Neutrophil (primary cell): ENCODE data around the gene TEX35.

Experiments used
- H3K27ac ChIP-seq: fragments of 200-600 bp; sonication (generic); 2 replicates; pipeline ENCODE4 v1.5.1; 2016; ENCODE audit warnings: mild to moderate bottlenecking, moderate library complexity
- H3K27me3 ChIP-seq: fragments of 200-600 bp; sonication (generic); 2 replicates; pipeline ENCODE4 v1.6.0; 2016; ENCODE audit warnings: mild to moderate bottlenecking
- H3K36me3 ChIP-seq: fragments of 200-600 bp; sonication (generic); 2 replicates; pipeline ENCODE4 v1.5.1; 2017
- H3K4me1 ChIP-seq, 2 experiments: fragments of 200-600 bp in 1 of 2; sonication (generic) in 1 of 2; 1 replicate in 1 of 2; 2 replicates in 1 of 2; pipeline versions ENCODE4 v1.5.1 to v1.6.1; 2013 to 2016; ENCODE audit warnings: low read depth in 1 of 2, low read length in 1 of 2, mild to moderate bottlenecking in 1 of 2, moderate library complexity in 1 of 2; ENCODE audit not compliant: control insufficient read depth in 1 of 2, insufficient read depth in 1 of 2
- H3K4me3 ChIP-seq, 2 experiments: fragments of 200-600 bp in 1 of 2; sonication (generic) in 1 of 2; 1 replicate in 1 of 2; 2 replicates in 1 of 2; pipeline ENCODE4 v1.5.1; 2013 to 2016; ENCODE audit warnings: low read depth in 1 of 2, low read length in 1 of 2, mild to moderate bottlenecking in 1 of 2, moderate library complexity in 1 of 2
- H3K9me3 ChIP-seq: fragments of 200-600 bp; sonication (generic); 2 replicates; pipeline ENCODE4 v1.5.1; 2016
- TF ChIP-seq, protein P1 (sequence below): fragments of 200-600 bp; sonication (generic); IDR thresholded peaks from 2 replicates; pipeline ENCODE4 v1.5.1; 2016; ENCODE audit warnings: antibody characterized with exemption

TEX35 gene

DNA sequence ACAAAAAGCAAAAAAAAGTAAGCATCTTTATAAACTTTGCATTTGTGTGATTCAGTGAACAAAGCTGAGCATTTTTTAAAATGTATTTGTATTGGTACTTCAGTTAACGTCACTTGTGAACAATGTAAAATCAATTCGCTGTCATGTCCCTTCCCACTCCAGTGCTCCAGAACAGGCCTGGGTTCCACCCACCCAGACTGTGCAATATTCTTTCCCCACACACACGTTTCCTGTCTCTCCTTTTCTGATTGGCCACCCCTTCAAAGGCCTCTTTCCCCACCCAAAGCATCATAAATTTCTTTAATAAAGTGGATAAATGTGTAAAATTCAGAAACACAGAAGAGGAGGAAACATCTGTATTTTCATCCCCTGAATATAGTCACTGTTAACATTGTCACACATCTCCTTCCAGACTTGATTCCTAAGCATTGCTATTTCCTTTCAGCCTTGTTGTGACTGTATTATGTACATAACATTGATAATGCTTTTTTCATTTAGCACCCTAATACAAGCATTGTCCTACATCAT lies 28.1 kb upstream of the TEX35 start:
- H3K9me3 ChIP-seq: no peaks in the 10 kb centered on the region
- no peaks in the 10 kb centered on the region for H3K36me3 ChIP-seq
- H3K4me1 ChIP-seq: peaks cover 22 to 36% of the 10 kb centered on the region in 2 experiments
- H3K27me3 ChIP-seq: no peaks in the 10 kb centered on the region
- TF ChIP-seq, protein P1, sequence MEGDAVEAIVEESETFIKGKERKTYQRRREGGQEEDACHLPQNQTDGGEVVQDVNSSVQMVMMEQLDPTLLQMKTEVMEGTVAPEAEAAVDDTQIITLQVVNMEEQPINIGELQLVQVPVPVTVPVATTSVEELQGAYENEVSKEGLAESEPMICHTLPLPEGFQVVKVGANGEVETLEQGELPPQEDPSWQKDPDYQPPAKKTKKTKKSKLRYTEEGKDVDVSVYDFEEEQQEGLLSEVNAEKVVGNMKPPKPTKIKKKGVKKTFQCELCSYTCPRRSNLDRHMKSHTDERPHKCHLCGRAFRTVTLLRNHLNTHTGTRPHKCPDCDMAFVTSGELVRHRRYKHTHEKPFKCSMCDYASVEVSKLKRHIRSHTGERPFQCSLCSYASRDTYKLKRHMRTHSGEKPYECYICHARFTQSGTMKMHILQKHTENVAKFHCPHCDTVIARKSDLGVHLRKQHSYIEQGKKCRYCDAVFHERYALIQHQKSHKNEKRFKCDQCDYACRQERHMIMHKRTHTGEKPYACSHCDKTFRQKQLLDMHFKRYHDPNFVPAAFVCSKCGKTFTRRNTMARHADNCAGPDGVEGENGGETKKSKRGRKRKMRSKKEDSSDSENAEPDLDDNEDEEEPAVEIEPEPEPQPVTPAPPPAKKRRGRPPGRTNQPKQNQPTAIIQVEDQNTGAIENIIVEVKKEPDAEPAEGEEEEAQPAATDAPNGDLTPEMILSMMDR: no peak
- H3K4me3 ChIP-seq: no peak overlapping the region
- H3K27ac ChIP-seq: no peak overlapping the region

DNA sequence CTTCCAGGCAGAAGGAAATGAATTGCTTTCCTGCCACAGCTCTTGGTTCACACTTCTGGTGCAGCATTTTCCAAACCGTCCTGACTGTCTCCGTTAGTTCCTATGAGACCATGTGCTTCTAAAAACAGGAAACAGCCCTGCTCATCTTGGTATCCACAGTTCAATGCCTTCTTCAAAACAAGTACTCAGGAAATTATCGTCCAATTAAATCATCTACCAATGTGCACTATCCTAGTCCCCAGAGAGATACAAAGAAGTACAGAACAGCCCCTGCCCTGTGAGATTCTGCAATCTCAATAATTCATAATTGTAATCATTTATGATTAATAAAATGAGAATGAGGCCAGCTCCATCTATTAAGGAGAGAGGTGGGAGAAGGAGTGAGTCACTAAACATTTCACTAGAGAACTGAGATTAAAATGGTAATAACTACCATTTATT lies 27.3 kb upstream of the TEX35 start:
- TF ChIP-seq, protein P1: no peak
- no peaks in the 10 kb centered on the region for H3K36me3 ChIP-seq

DNA sequence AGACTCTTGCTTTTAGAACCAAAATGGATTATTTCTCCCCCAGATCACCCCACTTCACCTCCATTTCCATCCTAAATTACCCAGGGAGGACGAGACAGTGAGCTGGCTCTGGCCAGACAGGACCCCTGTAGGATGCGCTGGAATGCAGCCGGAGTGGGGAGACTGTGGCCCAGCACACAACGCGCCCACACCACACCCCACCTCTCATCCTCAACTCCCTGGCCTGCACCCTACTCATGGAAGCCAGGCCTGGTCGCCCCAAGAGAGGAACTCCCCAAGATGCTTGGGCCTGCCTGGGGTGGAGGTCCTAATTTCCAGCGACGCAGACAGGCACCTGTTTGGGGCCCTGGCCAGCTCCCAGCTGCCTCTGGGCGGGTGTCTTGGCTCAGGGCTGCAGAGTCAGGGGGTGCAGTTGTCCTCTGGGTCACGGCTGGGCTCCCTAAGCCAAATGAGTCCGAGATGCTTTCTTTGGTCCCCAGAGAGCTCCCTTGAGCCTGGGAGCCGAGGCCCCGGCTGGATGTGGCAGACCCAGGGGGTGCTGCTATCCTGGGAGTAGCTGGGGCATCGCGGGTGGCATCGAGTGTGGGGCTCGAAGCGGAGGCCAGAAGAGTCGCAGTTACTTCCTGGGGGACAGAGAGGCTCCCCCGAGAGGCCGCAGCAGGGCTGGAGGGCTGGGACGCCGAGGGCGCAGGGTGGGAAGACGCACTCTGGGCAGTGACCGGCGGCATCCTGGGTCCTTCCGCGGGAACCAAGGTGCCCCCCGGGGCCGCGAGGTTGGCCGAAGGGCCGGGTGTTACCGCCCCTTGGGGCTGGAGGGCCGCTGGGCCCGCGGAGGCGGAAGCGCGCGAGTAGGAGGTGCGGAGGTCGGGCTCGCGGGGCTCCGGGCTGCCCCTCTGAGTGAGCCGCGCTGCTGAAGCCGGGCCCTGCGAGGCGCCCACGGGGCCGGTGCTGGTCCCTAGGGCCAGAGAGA lies 26.5 kb upstream of the TEX35 start:
- Histone ChIP-seq H3K36me3 (no peaks in the 10 kb centered on the region), H3K4me3 (peak overlapping the region in 1 of 2 experiments; percentile 32), H3K27ac (no peak overlapping the region), H3K4me1 (peaks cover 22 to 36% of the 10 kb centered on the region in 2 experiments), H3K27me3 (no peaks in the 10 kb centered on the region), H3K9me3 (no peaks in the 10 kb centered on the region)
- TF ChIP-seq, protein P1: no peak

More for the DNA sequence above, 27.3 kb upstream of the TEX35 start:
- H3K4me1 ChIP-seq: peaks cover 22 to 36% of the 10 kb centered on the region in 2 experiments
- no peaks in the 10 kb centered on the region for H3K9me3 ChIP-seq
- H3K27me3 ChIP-seq: no peaks in the 10 kb centered on the region
- no peak overlapping the region for H3K4me3 ChIP-seq
- H3K27ac ChIP-seq: no peak overlapping the region

DNA sequence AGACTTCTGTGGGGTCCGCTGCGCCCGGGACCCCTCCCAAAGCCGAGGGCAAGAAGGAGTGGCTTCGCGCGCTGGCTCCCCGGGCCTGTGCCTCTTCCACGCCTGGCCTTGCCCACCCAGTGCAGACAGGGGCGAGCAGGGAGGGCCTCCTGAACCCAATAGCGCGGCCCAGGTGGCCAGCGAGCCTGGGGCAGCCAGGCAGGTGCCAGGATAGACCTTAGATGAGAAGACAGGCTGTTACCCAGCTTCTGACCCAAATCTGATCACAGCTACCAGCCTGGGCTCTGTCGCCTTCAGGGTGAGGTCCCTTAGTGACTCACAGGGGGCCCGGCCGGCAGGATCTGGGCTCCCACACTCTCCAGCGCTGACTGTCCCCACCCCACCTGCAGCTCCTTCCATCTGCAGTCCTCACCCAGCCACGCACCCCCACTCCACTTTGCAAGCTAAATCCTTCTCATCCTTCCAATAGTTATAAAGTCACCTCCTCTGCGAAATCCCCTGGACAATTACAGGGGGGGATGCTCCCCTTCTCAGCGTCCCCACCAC lies 25.8 kb upstream of the TEX35 start:
- H3K9me3 ChIP-seq: no peaks in the 10 kb centered on the region
- no peak overlapping the region for H3K27ac ChIP-seq
- H3K36me3 ChIP-seq: no peaks in the 10 kb centered on the region
- TF ChIP-seq, protein P1: no peak
- peaks cover 22 to 36% of the 10 kb centered on the region in 2 experiments for H3K4me1 ChIP-seq
- peak overlapping the region in 1 of 2 experiments; percentile 32 for H3K4me3 ChIP-seq
- H3K27me3 ChIP-seq: no peaks in the 10 kb centered on the region

- Histone ChIP-seq H3K4me3 (no peak overlapping the region), H3K27me3 (no peaks in the 10 kb centered on the region), H3K27ac (no peak overlapping the region), H3K36me3 (no peaks in the 10 kb centered on the region), H3K9me3 (no peaks in the 10 kb centered on the region), H3K4me1 (peaks cover 22 to 36% of the 10 kb centered on the region in 2 experiments)
- TF ChIP-seq, protein P1: no peak
These were observed 24.5 kb upstream of the TEX35 start for GRCh38 chr1:178488393-178488792.
